Stomach (tissue), 9 donors: ENCODE measurements around the gene FBF1. TPM values are rescaled to one million over a fixed set of nuclear protein-coding genes. Genes with fewer than 3 reads are reported as not detected.

ENCODE experiments used
- DNase-seq, 2 donors: peaks; one replicate each; pipeline versions ENCODE4 v3.0.0 to v3.0.0-alpha.2; 2013 to 2019
- H3K27ac ChIP-seq, 5 donors: fragments of 200-600 bp in 4 of 5; sonication (generic) in 4 of 5; one replicate each; pipeline ENCODE4 v1.5.1; 2013 to 2019; ENCODE audit warnings: mild to moderate bottlenecking in 1 of 5, moderate library complexity in 1 of 5
- H3K27me3 ChIP-seq, 3 donors: fragments of 200-600 bp; sonication (generic); one replicate each; pipeline ENCODE4 v1.5.1; 2017 to 2019; ENCODE audit warnings: mixed run types in 1 of 3
- H3K36me3 ChIP-seq, 4 donors: fragments of 200-600 bp; sonication (generic); 1 replicate in 3 of 4; 2 replicates in 1 of 4; pipeline ENCODE4 v1.5.1; 2016 to 2019
- H3K4me1 ChIP-seq, 4 donors: fragments of 200-600 bp; sonication (generic); one replicate each; pipeline ENCODE4 v1.5.1; 2016 to 2019
- H3K4me3 ChIP-seq, 4 donors: fragments of 200-600 bp; sonication (generic) in 3 of 4; one replicate each; pipeline ENCODE4 v1.5.1; 2016 to 2019; ENCODE audit warnings: mild to moderate bottlenecking in 1 of 4
- H3K9me3 ChIP-seq, 4 donors: fragments of 200-600 bp; sonication (generic); one replicate each; pipeline ENCODE4 v1.5.1; 2016 to 2019
- EP300 ChIP-seq: sonication (generic); formaldehyde crosslinking; IDR thresholded peaks from one replicate; pipeline ENCODE4 v1.6.1; 2017; ENCODE audit warnings: antibody characterized with exemption
- POLR2A ChIP-seq, 4 donors: fragments of 450-650 bp; IDR thresholded peaks; one replicate each; pipeline ENCODE4 v1.6.1; 2016; ENCODE audit warnings: antibody characterized with exemption in 4 of 4, control low read depth in 2 of 4, mild to moderate bottlenecking in 1 of 4, moderate library complexity in 1 of 4
- POLR2AphosphoS5 ChIP-seq, 3 donors: sonication (generic); formaldehyde crosslinking; IDR thresholded peaks; one replicate each; pipeline ENCODE4 v1.6.1; 2016; ENCODE audit warnings: antibody characterized with exemption in 3 of 3
- WGBS, 5 donors: extraction: QIAGEN DNeasy Blood & Tissue Kit in 3 of 5; methylation state at CpG; one replicate each; pipeline versions ENCODE4 v1.1.5 to v1.1.7; 2013 to 2018; 5-methylcytosine and 5-hydroxymethylcytosine counted together
- intact Hi-C: fragments of 100-400 bp; cut with DNase I; formaldehyde crosslinking; loops from one replicate; pipeline ENCODE4 v1.15.1; 2023; ENCODE audit warnings: low total_unique reads
- polyA plus RNA-seq, 3 donors: library from polyadenylated mRNA; stranded (reverse); fragments of 200-250 nt; gene quantifications; one replicate each; pipeline ENCODE4 v1.2.3, GENCODE V29; 2013
- total RNA-seq, 5 donors: library from RNA; depleted of rRNA; stranded (reverse); fragments of >200 nt; gene quantifications; one replicate each; pipeline versions ENCODE4 v1.1.0 to v1.2.3, GENCODE V29; 2014 to 2016
- TF ChIP-seq, protein P1 (sequence below), 7 experiments: fragments of 450-650 bp in 4 of 7; fragments of 200-600 bp in 3 of 7; sonication (generic) in 3 of 7; IDR thresholded peaks; one replicate each; pipeline ENCODE4 v1.5.1; 2016 to 2019; ENCODE audit warnings: antibody characterized with exemption in 7 of 7, control low read depth in 2 of 7, mild to moderate bottlenecking in 1 of 7
- donor health status: healthy with polysubstance abuse.
- donor health status: Bipolar disorder and iron deficiency.
- donor health status: healthy.

The FBF1 gene
- total and polyA plus RNA-seq, 8 donors = 1.7 to 21.7 (median 10.4) TPM

DNA sequence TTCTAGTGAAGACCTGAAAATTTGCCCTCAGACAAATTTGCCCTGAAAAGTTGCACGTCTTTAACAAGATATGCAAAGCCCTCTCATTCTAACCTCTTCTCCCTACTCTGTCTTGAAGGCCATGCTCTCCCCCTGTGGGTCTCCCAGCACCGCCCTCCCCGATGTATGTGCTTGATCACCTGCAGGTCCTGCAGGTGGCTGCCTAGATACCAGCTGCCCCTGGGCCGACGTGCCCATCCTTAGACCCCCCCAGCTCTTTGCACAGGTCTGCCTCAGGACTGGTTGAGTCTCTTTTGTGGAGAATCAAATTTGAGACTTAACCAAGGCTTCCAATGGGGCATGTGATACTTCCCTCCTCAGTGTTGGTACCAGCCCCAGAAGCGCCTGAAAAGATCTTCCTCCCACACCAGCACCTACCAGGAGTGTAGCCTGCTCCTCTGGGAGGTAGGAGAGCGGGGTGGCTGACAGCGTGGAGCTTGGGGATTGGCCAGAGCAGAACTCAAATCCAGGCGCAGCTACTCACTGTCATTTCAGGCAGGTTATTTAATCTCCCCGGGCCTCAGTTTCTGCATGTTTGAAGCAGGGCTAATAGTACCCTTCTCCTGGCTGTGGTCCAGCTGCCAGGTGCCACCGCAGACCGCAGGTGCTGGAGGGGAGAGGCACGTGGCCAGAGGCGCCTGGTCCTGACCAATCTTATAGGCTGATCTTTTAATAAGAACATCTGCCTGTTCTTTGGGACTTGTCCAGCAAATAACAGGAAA, 31.6 kb downstream of the FBF1 start:
- Histone ChIP-seq H3K9me3 (no peaks in the 10 kb centered on the region), H3K4me3 (no peak overlapping the region), H3K27me3 (no peaks in the 10 kb centered on the region), H3K36me3 (peaks cover 0 to 27% (median 14%) of the 10 kb centered on the region in 4 donors), H3K27ac (no peak overlapping the region), H3K4me1 (peaks cover 11 to 36% (median 26%) of the 10 kb centered on the region in 4 donors)
- DNase-seq = peak in 1 of 2 donors; percentile 53
- TF ChIP-seq POLR2AphosphoS5 (IDR thresholded peaks at IDR 0.05) (no peak), EP300 (no peak), POLR2A (IDR thresholded peaks at IDR 0.05) (no peak)
- TF ChIP-seq, protein P1, sequence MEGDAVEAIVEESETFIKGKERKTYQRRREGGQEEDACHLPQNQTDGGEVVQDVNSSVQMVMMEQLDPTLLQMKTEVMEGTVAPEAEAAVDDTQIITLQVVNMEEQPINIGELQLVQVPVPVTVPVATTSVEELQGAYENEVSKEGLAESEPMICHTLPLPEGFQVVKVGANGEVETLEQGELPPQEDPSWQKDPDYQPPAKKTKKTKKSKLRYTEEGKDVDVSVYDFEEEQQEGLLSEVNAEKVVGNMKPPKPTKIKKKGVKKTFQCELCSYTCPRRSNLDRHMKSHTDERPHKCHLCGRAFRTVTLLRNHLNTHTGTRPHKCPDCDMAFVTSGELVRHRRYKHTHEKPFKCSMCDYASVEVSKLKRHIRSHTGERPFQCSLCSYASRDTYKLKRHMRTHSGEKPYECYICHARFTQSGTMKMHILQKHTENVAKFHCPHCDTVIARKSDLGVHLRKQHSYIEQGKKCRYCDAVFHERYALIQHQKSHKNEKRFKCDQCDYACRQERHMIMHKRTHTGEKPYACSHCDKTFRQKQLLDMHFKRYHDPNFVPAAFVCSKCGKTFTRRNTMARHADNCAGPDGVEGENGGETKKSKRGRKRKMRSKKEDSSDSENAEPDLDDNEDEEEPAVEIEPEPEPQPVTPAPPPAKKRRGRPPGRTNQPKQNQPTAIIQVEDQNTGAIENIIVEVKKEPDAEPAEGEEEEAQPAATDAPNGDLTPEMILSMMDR (IDR thresholded peaks at IDR 0.05) = no peak
- WGBS, 5 donors = 64 to 82% (median 75%) methylated on average over 14 of the region's 14 CpGs
- intact Hi-C loops = loop anchor here (5.0 kb wide), 1 partner anchor 93 kb away; the partner anchor contains the start of gene CDK3

DNA sequence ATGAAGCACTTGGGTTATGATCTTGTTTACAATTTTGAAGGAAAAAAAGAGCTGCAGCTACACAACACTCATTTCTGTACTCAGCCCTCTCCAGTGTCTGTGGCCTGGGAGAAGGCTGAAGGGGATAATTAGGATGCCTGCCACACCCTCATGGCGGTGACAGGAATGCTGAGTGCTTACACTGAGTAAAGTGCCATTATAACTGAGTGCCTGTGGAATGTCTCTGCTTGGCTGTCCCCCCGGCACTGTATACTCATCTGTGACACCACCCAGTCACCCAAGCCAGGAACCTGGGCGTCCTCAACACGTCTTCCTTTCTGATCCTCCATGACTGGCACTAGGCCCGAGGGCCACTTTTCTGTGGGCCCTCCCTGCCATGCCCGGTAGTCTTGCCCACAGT, 32.6 kb downstream of the FBF1 start:
- TF ChIP-seq EP300 (no peak), POLR2A (IDR thresholded peaks at IDR 0.05) (no peak), POLR2AphosphoS5 (IDR thresholded peaks at IDR 0.05) (no peak)
- TF ChIP-seq, protein P1 (IDR thresholded peaks at IDR 0.05) = no peak
- peaks cover 19 to 46% (median 37%) of the 10 kb centered on the region in 4 donors for H3K4me1 ChIP-seq
- no peak overlapping the region for H3K4me3 ChIP-seq
- intact Hi-C loops = loop anchor here (5.0 kb wide), 1 partner anchor 94 kb away; the partner anchor contains the start of gene CDK3
- no peak overlapping the region for H3K27ac ChIP-seq
- H3K36me3 ChIP-seq = peaks cover under 1 to 17% (median 7%) of the 10 kb centered on the region in 4 donors
- H3K9me3 ChIP-seq = no peaks in the 10 kb centered on the region
- 66 to 89% (median 71%) methylated on average over 6 of the region's 6 CpGs for WGBS, 5 donors
- H3K27me3 ChIP-seq = no peaks in the 10 kb centered on the region
- DNase-seq = no peak

DNA sequence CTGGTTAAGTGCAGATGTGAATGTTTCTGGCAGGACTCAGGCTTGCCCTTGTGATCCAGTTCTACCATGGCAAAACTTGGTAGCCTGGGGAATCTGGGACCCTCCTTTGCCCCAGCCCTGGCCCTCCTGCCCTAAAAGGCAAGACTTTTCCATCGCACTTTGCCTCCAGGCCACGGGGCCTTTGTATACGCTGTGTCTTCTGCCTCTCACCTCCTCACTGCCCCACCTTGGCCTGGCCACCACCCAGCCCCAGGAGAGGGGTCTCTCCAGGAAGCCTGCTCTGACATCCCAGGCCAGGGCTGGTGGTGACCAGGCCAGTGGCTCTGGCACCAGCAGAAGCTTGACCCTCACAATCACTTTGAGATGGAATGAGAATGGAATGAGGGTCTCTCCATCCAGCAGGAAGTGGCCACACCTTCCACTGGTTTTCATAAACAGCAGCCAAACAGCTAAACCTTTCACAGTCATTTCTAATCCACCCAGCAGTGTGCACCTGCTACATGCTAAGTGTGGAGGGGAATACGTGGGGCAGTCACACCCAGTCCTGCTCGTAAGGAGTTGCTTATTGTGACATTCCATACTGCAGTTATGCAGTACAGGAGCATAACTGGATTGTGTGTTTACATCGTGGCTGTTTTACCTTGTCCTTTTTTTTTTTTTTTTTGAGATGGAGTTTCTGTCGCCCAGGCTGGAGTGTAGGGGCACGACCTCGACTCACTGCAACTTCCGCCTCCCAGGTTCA, 34.5 kb downstream of the FBF1 start:
- no peaks in the 10 kb centered on the region for H3K9me3 ChIP-seq
- H3K4me1 ChIP-seq = peaks cover 19 to 46% (median 35%) of the 10 kb centered on the region in 4 donors
- peaks cover 18 to 23% (median 21%) of the 10 kb centered on the region in 4 donors for H3K36me3 ChIP-seq
- DNase-seq = no peak
- no peaks in the 10 kb centered on the region for H3K27me3 ChIP-seq
- peak overlapping the region in 4 of 5 donors; percentile 10 to 95 (median 92) for H3K27ac ChIP-seq
- WGBS, 5 donors = 79 to 86% (median 83%) methylated on average over 10 of the region's 10 CpGs
- no peak for TF ChIP-seq POLR2A (IDR thresholded peaks at IDR 0.05)
- no peak for TF ChIP-seq EP300
- TF ChIP-seq, protein P1 (IDR thresholded peaks at IDR 0.05) = no peak
- TF ChIP-seq POLR2AphosphoS5 (IDR thresholded peaks at IDR 0.05) = no peak
- intact Hi-C loops = loop anchor here (5.0 kb wide), 1 partner anchor 96 kb away; the partner anchor contains the start of gene CDK3
- H3K4me3 ChIP-seq = no peak overlapping the region
